SK-MEL-5 (cell line): ENCODE measurements around the gene IL16. TPM values are rescaled to one million over a fixed set of nuclear protein-coding genes. Genes with fewer than 3 reads are reported as not detected.
"Not testable (repeated sequence)": the region's sequence is repeated elsewhere in the genome, so short reads cannot be mapped to it uniquely, and the experiment has no call there.

Experiments used
- DNase-seq: peaks from one replicate; pipeline ENCODE4 v3.0.0-alpha.2; 2016; ENCODE audit warnings: low read depth, low spot score
- in situ Hi-C: cut with HindIII; loops from 2 replicates; pipeline ENCODE4 v1.10.0; 2016; ENCODE audit warnings: low sequenced_read_pairs, high pct_unique_total_duplicates, low pct_unique_long_range_greater_than_20kb
- polyA plus RNA-seq, 2 experiments: library from polyadenylated mRNA; depleted of rRNA; stranded (reverse); fragments of >200 nt; gene quantifications; 2 replicates each; pipeline ENCODE4 v1.2.3, GENCODE V29; 2015
- total RNA-seq: library from RNA; depleted of rRNA; stranded (reverse); fragments of >200 nt; shearing (Covaris generic); gene quantifications from 2 replicates; pipeline ENCODE4 v1.2.3, GENCODE V29; 2014; rRNA removed

The IL16 gene
- 6.4 and 6.6 TPM in 2 replicates for total RNA-seq
- polyA plus RNA-seq (2015; cell fraction: cytosol; rRNA removed): 11.2 and 13.4 TPM in 2 replicates
- polyA plus RNA-seq (2015; cell fraction: nucleus; rRNA removed): 86.7 and 87.0 TPM in 2 replicates

GRCh38 chr15:81196576-81197254, at the start of gene IL16:
IL16 (plus strand) TSS chr15:81196879; CDS start chr15:81225400, 28,521 bp downstream.
- in situ Hi-C loops: no loop called here

GRCh38 chr15:81151389-81151788, 45.3 kb upstream of the IL16 start:
- in situ Hi-C loops: no loop called here

More at GRCh38 chr15:81196576-81197254, at the start of gene IL16:
- no peak for DNase-seq

GRCh38 chr15:81152339-81152738, 44.3 kb upstream of the IL16 start:
- in situ Hi-C loops: no loop called here
- peak; percentile 33 for DNase-seq

More at GRCh38 chr15:81151389-81151788, 45.3 kb upstream of the IL16 start:
- DNase-seq: no peak

- in situ Hi-C loops: no loop called here
- no peak for DNase-seq
Observed at GRCh38 chr15:81152799-81153198, 43.9 kb upstream of the IL16 start.

GRCh38 chr15:81155375-81156218, 41.1 kb upstream of the IL16 start:
- DNase-seq: peak; percentile 85

GRCh38 chr15:81156324-81156723, 40.4 kb upstream of the IL16 start:
- DNase-seq: no peak
- in situ Hi-C loops: no loop called here

More at GRCh38 chr15:81155375-81156218, 41.1 kb upstream of the IL16 start:
- in situ Hi-C loops: no loop called here

- in situ Hi-C loops: no loop called here
- DNase-seq: no peak
Observed at GRCh38 chr15:81157195-81157938, 39.3 kb upstream of the IL16 start.

GRCh38 chr15:81157939-81158223, 38.8 kb upstream of the IL16 start:
- no peak for DNase-seq
- in situ Hi-C loops: no loop called here

GRCh38 chr15:81158561-81158960, 38.1 kb upstream of the IL16 start:
- DNase-seq, in situ Hi-C loops: not testable (repeated sequence)

GRCh38 chr15:81160312-81161159, 36.1 kb upstream of the IL16 start:
- in situ Hi-C loops: no loop called here
- DNase-seq: no peak

- no peak for DNase-seq
- in situ Hi-C loops: no loop called here
Observed at GRCh38 chr15:81161160-81161673, 35.5 kb upstream of the IL16 start.

GRCh38 chr15:81161851-81162250, 34.8 kb upstream of the IL16 start:
- DNase-seq: no peak
- in situ Hi-C loops: no loop called here

GRCh38 chr15:81163961-81164800, 32.5 kb upstream of the IL16 start:
- peak; percentile 50 for DNase-seq
- in situ Hi-C loops: no loop called here

- in situ Hi-C loops: no loop called here
- DNase-seq: no peak
Observed at GRCh38 chr15:81165535-81165934, 31.1 kb upstream of the IL16 start.

GRCh38 chr15:81166636-81167305, 29.9 kb upstream of the IL16 start:
- no peak for DNase-seq
- in situ Hi-C loops: no loop called here

- no peak for DNase-seq
- in situ Hi-C loops: no loop called here
Observed at GRCh38 chr15:81168131-81168526, 28.6 kb upstream of the IL16 start.
